Activated naive CD4-positive, alpha-beta T cell treated with anti-CD3 and anti-CD28 coated beads for 36 hours (primary cell): ENCODE results near the gene UGT1A9. TPM values are rescaled to one million over a fixed set of nuclear protein-coding genes. Genes with fewer than 3 reads are reported as not detected.

ENCODE experiments used
- CTCF ChIA-PET: fragments of 350-600 bp; sonication (Branson Sonifier 250); formaldehyde crosslinking; loops from one replicate; lab custom pipeline; 2021; ENCODE audit warnings: antibody characterized with exemption; lab: Charles Lee
- DNase-seq: peaks from one replicate; pipeline ENCODE4 v3.0.0-alpha.2; 2020
- H3K27ac Mint-ChIP-seq: one replicate; pipeline ENCODE4 v1.8.0; 2021; ENCODE audit warnings: mild to moderate bottlenecking, mixed read lengths
- H3K27me3 Mint-ChIP-seq: one replicate; pipeline ENCODE4 v1.8.0; 2021; ENCODE audit warnings: low read depth, mixed read lengths
- H3K36me3 Mint-ChIP-seq: one replicate; pipeline ENCODE4 v1.8.0; 2021; ENCODE audit warnings: low read depth, mixed read lengths
- H3K4me1 Mint-ChIP-seq: one replicate; pipeline ENCODE4 v1.8.0; 2021; ENCODE audit warnings: low read depth, mixed read lengths
- H3K4me3 Mint-ChIP-seq: one replicate; pipeline ENCODE4 v1.8.0; 2021; ENCODE audit warnings: mild to moderate bottlenecking, moderate library complexity, mixed read lengths
- H3K9me3 Mint-ChIP-seq: one replicate; pipeline ENCODE4 v1.8.0; 2021; ENCODE audit warnings: mixed read lengths
- intact Hi-C: fragments of 100-400 bp; cut with micrococcal nuclease; formaldehyde crosslinking; loops from one replicate; pipeline ENCODE4 v1.15.1; 2023
- total RNA-seq, 2 experiments: library from RNA; stranded (reverse); gene quantifications; one replicate each; pipeline ENCODE4 v1.2.3, GENCODE V29; 2021

Gene UGT1A9
- total RNA-seq, 2 experiments from 2014 or later: not detected

DNA sequence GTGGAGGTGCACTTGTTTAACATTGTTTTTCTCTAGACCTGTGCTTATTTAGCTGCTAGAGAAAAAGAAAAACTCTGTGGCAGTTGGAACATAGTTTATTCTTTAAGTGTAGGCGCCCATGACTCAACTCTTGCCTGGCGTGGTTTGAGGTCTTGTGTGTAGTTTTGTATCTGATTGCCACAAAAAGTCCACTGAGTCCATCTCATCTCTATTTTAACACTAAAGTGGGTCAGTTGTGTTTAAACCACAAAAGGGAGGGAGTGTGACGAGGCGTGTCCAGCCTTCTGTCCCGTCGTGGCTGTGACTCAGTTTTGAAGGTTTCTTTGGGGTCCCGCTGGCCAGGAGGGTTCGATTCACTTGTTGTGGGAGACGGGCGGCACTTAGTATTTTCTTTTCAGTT lies 15.3 kb upstream of the UGT1A9 start:
- Mint-ChIP-seq H3K27ac (no peak overlapping the region), H3K4me1 (no peaks in the 10 kb centered on the region), H3K27me3 (peaks cover 7% of the 10 kb centered on the region), H3K36me3 (no peaks in the 10 kb centered on the region), H3K4me3 (no peak overlapping the region), H3K9me3 (no peaks in the 10 kb centered on the region)
- intact Hi-C loops: no loop called here
- CTCF ChIA-PET: no interaction called here
- DNase-seq: no peak

GRCh38 chr2:233658610-233659009 lies 13.1 kb upstream of the UGT1A9 start:
- no peaks in the 10 kb centered on the region for H3K9me3 Mint-ChIP-seq
- no peak overlapping the region for H3K27ac Mint-ChIP-seq
- H3K4me3 Mint-ChIP-seq: no peak overlapping the region
- CTCF ChIA-PET: no interaction called here
- intact Hi-C loops: no loop called here
- peaks cover 17% of the 10 kb centered on the region for H3K27me3 Mint-ChIP-seq
- H3K36me3 Mint-ChIP-seq: no peaks in the 10 kb centered on the region
- H3K4me1 Mint-ChIP-seq: no peaks in the 10 kb centered on the region
- DNase-seq: no peak

DNA sequence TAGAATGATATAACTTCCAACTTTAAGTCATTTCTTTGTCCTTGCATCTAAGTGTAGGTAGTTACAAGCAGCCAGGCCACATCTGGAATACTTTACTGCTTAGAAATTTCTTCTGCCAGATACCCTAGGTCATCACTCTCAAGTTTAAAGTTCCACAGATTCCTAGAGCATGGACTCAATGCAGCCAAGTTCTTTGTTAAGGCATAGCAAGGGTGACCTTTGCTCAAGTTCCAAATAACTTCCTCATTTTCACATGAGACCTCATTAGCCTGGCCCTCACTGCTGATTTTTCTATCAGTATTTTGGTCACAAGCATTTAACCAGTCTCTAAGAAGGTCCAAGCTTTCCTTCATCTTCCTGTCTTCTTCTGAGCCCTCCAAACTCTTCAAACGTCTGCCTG lies 7.8 kb upstream of the UGT1A9 start:
- CTCF ChIA-PET: no interaction called here

DNA sequence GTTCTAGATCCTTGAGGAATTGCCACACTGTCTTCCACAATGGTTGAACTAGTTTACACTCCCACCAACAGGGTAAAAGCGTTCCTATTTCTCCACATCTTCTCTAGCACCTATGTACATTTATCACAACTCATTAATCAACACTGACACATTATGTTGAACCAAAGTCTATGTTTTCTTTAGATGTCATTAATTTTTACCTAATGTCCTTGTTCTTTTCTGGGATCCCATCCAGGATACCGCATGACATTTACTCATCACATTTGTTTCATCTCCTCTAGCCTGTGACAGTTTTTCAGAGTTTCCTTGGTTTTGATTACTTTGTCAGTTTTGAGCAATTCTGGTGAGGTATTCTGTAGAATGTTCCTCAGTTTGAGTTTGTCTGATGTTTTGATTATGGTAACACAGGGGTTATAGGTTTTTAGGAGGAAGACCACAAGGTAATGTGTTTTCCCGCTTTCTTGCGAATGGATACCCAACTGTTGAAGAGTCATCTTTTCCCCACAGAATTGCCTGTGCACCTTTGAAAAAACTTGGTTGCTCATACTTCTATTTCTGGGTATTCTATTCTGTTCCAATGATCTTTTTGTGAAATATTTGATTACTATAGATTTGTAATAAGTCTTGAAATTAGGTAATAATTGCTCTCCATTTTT lies 3.0 kb upstream of the UGT1A9 start:
- DNase-seq: no peak
- intact Hi-C loops: no loop called here
- Mint-ChIP-seq H3K27ac (no peak overlapping the region), H3K36me3 (no peaks in the 10 kb centered on the region), H3K27me3 (peaks cover 26% of the 10 kb centered on the region), H3K9me3 (peaks cover 4% of the 10 kb centered on the region), H3K4me3 (no peak overlapping the region), H3K4me1 (no peaks in the 10 kb centered on the region)
- CTCF ChIA-PET: no interaction called here

More for the DNA sequence above, 7.8 kb upstream of the UGT1A9 start:
- DNase-seq: no peak
- Mint-ChIP-seq H3K36me3 (no peaks in the 10 kb centered on the region), H3K27me3 (peaks cover 31% of the 10 kb centered on the region), H3K4me1 (no peaks in the 10 kb centered on the region), H3K4me3 (no peak overlapping the region), H3K27ac (no peak overlapping the region), H3K9me3 (peaks cover 4% of the 10 kb centered on the region)
- intact Hi-C loops: no loop called here

GRCh38 chr2:233672886-233673285 lies 1.2 kb downstream of the UGT1A9 start:
- Mint-ChIP-seq H3K4me1 (no peaks in the 10 kb centered on the region), H3K36me3 (no peaks in the 10 kb centered on the region), H3K4me3 (no peak overlapping the region), H3K27me3 (peaks cover 21% of the 10 kb centered on the region), H3K9me3 (peaks cover 4% of the 10 kb centered on the region), H3K27ac (no peak overlapping the region)
- no peak for DNase-seq
- CTCF ChIA-PET: no interaction called here
- intact Hi-C loops: no loop called here

- Mint-ChIP-seq H3K27me3 (peaks cover 13% of the 10 kb centered on the region), H3K4me1 (no peaks in the 10 kb centered on the region), H3K36me3 (no peaks in the 10 kb centered on the region), H3K4me3 (no peak overlapping the region), H3K27ac (no peak overlapping the region), H3K9me3 (no peaks in the 10 kb centered on the region)
- CTCF ChIA-PET: no interaction called here
- no peak for DNase-seq
- intact Hi-C loops: no loop called here
Observed at GRCh38 chr2:233673896-233674295, 2.2 kb downstream of the UGT1A9 start.

GRCh38 chr2:233674314-233674713 lies 2.6 kb downstream of the UGT1A9 start:
- intact Hi-C loops: no loop called here
- CTCF ChIA-PET: no interaction called here

GRCh38 chr2:233674995-233675394 lies 3.3 kb downstream of the UGT1A9 start:
- no peak for DNase-seq
- Mint-ChIP-seq H3K27me3 (peaks cover 11% of the 10 kb centered on the region), H3K9me3 (no peaks in the 10 kb centered on the region), H3K4me3 (no peak overlapping the region), H3K4me1 (no peaks in the 10 kb centered on the region), H3K36me3 (no peaks in the 10 kb centered on the region), H3K27ac (no peak overlapping the region)
- CTCF ChIA-PET: no interaction called here
- intact Hi-C loops: no loop called here

More at GRCh38 chr2:233674314-233674713, 2.6 kb downstream of the UGT1A9 start:
- no peaks in the 10 kb centered on the region for H3K4me1 Mint-ChIP-seq
- H3K9me3 Mint-ChIP-seq: no peaks in the 10 kb centered on the region
- H3K36me3 Mint-ChIP-seq: no peaks in the 10 kb centered on the region
- no peak overlapping the region for H3K4me3 Mint-ChIP-seq
- DNase-seq: no peak
- H3K27me3 Mint-ChIP-seq: peaks cover 13% of the 10 kb centered on the region
- H3K27ac Mint-ChIP-seq: no peak overlapping the region

GRCh38 chr2:233676046-233676445 lies 4.3 kb downstream of the UGT1A9 start:
- no peak for DNase-seq
- H3K36me3 Mint-ChIP-seq: no peaks in the 10 kb centered on the region
- peaks cover 2% of the 10 kb centered on the region for H3K27me3 Mint-ChIP-seq
- CTCF ChIA-PET: no interaction called here
- intact Hi-C loops: no loop called here
- no peaks in the 10 kb centered on the region for H3K9me3 Mint-ChIP-seq
- no peaks in the 10 kb centered on the region for H3K4me1 Mint-ChIP-seq
- no peak overlapping the region for H3K4me3 Mint-ChIP-seq
- no peak overlapping the region for H3K27ac Mint-ChIP-seq

DNA sequence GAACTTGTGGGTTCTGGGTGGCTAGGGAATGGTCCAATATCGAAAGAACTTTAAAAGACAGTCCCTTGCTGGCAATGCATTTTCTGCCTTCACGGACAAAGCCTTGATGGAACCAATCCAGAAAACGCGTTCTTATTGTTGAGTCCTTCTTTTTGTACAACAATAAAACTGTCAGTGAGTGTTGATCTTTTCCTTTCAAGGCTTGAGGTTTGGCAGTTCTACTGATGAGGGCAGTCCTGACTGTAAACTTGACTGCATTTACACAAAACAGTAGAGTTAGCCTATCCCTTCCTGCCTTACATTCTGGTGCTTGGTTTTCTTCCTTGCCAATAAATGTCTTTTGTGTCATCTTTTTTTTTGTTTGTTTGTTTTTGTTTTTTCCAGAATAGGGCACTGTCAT lies 7.5 kb downstream of the UGT1A9 start:
- no peak for DNase-seq
- Mint-ChIP-seq H3K27me3 (no peaks in the 10 kb centered on the region), H3K4me1 (no peaks in the 10 kb centered on the region), H3K36me3 (no peaks in the 10 kb centered on the region), H3K4me3 (no peak overlapping the region), H3K9me3 (no peaks in the 10 kb centered on the region), H3K27ac (no peak overlapping the region)
- CTCF ChIA-PET: no interaction called here
- intact Hi-C loops: no loop called here

DNA sequence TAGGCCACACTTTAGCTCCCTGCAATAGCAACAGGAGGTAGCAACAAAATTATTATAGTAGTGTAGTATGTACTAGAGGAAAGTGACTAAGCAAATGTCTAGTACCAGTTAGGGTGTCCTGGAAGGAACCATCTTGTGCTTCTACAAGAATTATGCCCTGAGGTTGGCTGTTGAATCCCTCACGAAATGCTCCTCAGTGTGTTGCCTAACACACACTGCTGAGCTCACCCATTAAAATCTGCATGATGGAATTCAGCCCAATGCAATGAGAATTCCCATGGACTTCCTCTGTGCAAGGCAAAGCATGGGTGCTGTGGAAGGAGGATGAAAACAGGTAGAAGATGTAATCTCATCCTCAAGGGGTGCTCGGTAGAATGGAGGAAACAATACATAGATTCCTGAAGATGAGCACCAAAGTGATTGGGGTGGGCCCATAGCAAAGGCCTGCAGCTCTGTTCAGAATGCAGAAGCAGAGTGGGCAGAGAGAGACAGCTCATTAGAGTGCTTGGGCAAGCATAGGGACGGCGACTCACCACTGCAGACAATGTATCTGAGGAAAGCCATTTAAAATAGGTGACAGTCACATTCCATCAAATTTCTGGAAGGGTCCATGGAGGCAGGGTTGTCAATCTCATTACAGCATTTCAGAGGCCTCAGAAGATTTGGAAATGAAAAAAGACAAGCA lies 8.8 kb downstream of the UGT1A9 start:
- no peak overlapping the region for H3K4me3 Mint-ChIP-seq
- no peaks in the 10 kb centered on the region for H3K36me3 Mint-ChIP-seq

GRCh38 chr2:233681521-233682099 lies 9.9 kb downstream of the UGT1A9 start, which contains the start of gene UGT1A7:
Gene UGT1A7 (plus strand): TSS chr2:233681901. CDS start chr2:233681938, 37 bp downstream.
- intact Hi-C loops: no loop called here
- no peak within 1 kb of the TSS for H3K4me3 Mint-ChIP-seq
- H3K27ac Mint-ChIP-seq: no peak within 1 kb of the TSS
- H3K27me3 Mint-ChIP-seq: no peaks in the 10 kb centered on the region
- CTCF ChIA-PET: interaction anchor here (0.6 to 0.7 kb wide), 2 partner anchors 9 to 533 kb away, joined by 3 to 4 read pairs; no protein-coding TSS in a partner anchor
- H3K36me3 Mint-ChIP-seq: no peaks in the 10 kb centered on the region
- H3K4me1 Mint-ChIP-seq: no peaks in the 10 kb centered on the region
- H3K9me3 Mint-ChIP-seq: no peaks in the 10 kb centered on the region
- DNase-seq: no peak

More for the DNA sequence above, 8.8 kb downstream of the UGT1A9 start:
- CTCF ChIA-PET: no interaction called here
- Mint-ChIP-seq H3K4me1 (no peaks in the 10 kb centered on the region), H3K27ac (no peak overlapping the region), H3K27me3 (no peaks in the 10 kb centered on the region), H3K9me3 (no peaks in the 10 kb centered on the region)
- no peak for DNase-seq
- intact Hi-C loops: no loop called here

GRCh38 chr2:233684640-233685039 lies 12.9 kb downstream of the UGT1A9 start:
- no peaks in the 10 kb centered on the region for H3K4me1 Mint-ChIP-seq
- CTCF ChIA-PET: no interaction called here
- intact Hi-C loops: no loop called here
- peaks cover 3% of the 10 kb centered on the region for H3K27me3 Mint-ChIP-seq
- no peaks in the 10 kb centered on the region for H3K36me3 Mint-ChIP-seq
- no peak for DNase-seq
- H3K9me3 Mint-ChIP-seq: no peaks in the 10 kb centered on the region
- no peak overlapping the region for H3K27ac Mint-ChIP-seq
- no peak overlapping the region for H3K4me3 Mint-ChIP-seq
